Peyer's patch (tissue), 4 donors: ENCODE results near the gene MAST4. TPM values are rescaled to one million over a fixed set of nuclear protein-coding genes. Genes with fewer than 3 reads are reported as not detected.
"Not testable (repeated sequence)": the region's sequence is repeated elsewhere in the genome, so short reads cannot be mapped to it uniquely, and the experiment has no call there.

Experiments used
- DNase-seq, 3 donors: peaks; one replicate each; pipeline ENCODE4 v3.0.0-alpha.2; 2017 to 2019
- H3K27ac ChIP-seq, 4 donors: fragments of 200-600 bp; sonication (generic); one replicate each; pipeline ENCODE4 v1.5.1; 2016 to 2019
- H3K27me3 ChIP-seq, 2 donors: fragments of 200-600 bp; sonication (generic); one replicate each; pipeline ENCODE4 v1.5.1; 2019
- H3K36me3 ChIP-seq, 3 donors: fragments of 200-600 bp; sonication (generic); one replicate each; pipeline ENCODE4 v1.5.1; 2016 to 2019
- H3K4me1 ChIP-seq, 4 donors: fragments of 200-600 bp; sonication (generic); one replicate each; pipeline ENCODE4 v1.5.1; 2016 to 2019
- H3K4me3 ChIP-seq, 4 donors: fragments of 200-600 bp; sonication (generic); 1 replicate in 3 of 4; 2 replicates in 1 of 4; pipeline ENCODE4 v1.5.1; 2016 to 2019; ENCODE audit warnings: mild to moderate bottlenecking in 1 of 4
- H3K9me3 ChIP-seq, 4 donors: fragments of 200-600 bp; sonication (generic); one replicate each; pipeline ENCODE4 v1.5.1; 2016 to 2019; ENCODE audit warnings: mild to moderate bottlenecking in 1 of 4
- POLR2A ChIP-seq, 2 donors: fragments of 450-650 bp; IDR thresholded peaks; one replicate each; pipeline ENCODE4 v1.5.1; 2017; ENCODE audit warnings: antibody characterized with exemption in 2 of 2, mild to moderate bottlenecking in 2 of 2, moderate library complexity in 2 of 2
- total RNA-seq, 4 donors: library from RNA; depleted of rRNA; stranded (reverse); fragments of >200 nt; gene quantifications; one replicate each; pipeline ENCODE4 v1.1.0, GENCODE V29; 2016
- TF ChIP-seq, protein P1 (sequence below), 6 experiments: fragments of 450-650 bp in 4 of 6; fragments of 200-600 bp in 2 of 6; sonication (generic) in 1 of 6; IDR thresholded peaks; one replicate each; pipeline ENCODE4 v1.5.1; 2017 to 2019; ENCODE audit warnings: antibody characterized with exemption in 6 of 6, mild to moderate bottlenecking in 3 of 6, moderate library complexity in 1 of 6

The MAST4 gene
- total RNA-seq, 4 donors from 2014 or later = 20.2 to 23.1 (median 21.4) TPM

DNA sequence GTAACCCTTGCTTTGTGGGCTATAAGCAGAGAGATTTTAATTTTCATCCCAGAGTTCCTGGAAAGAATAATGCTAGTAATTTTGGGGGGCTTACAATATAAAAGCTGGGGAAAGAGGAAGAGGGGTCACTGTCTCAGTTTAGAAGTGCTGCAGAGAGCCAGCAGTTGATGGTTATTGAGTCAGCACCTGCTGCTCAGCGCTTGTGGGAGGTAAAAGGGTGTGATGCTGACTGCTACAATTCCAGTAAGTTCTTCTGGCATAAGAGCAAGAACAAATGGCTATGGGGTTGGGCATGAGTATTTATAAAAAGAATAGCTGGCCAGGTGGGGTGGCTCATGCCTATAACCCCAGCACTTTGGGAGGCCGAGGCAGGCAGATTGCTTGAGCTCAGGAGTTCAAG is 88.5 kb downstream of the MAST4 start:
- H3K9me3 ChIP-seq = no peaks in the 10 kb centered on the region
- no peak for TF ChIP-seq POLR2A (IDR thresholded peaks at IDR 0.05)
- TF ChIP-seq, protein P1, sequence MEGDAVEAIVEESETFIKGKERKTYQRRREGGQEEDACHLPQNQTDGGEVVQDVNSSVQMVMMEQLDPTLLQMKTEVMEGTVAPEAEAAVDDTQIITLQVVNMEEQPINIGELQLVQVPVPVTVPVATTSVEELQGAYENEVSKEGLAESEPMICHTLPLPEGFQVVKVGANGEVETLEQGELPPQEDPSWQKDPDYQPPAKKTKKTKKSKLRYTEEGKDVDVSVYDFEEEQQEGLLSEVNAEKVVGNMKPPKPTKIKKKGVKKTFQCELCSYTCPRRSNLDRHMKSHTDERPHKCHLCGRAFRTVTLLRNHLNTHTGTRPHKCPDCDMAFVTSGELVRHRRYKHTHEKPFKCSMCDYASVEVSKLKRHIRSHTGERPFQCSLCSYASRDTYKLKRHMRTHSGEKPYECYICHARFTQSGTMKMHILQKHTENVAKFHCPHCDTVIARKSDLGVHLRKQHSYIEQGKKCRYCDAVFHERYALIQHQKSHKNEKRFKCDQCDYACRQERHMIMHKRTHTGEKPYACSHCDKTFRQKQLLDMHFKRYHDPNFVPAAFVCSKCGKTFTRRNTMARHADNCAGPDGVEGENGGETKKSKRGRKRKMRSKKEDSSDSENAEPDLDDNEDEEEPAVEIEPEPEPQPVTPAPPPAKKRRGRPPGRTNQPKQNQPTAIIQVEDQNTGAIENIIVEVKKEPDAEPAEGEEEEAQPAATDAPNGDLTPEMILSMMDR (IDR thresholded peaks at IDR 0.05) = no peak
- H3K36me3 ChIP-seq = no peaks in the 10 kb centered on the region
- DNase-seq = no peak
- H3K4me1 ChIP-seq = no peaks in the 10 kb centered on the region
- no peak overlapping the region for H3K4me3 ChIP-seq
- H3K27ac ChIP-seq = no peak overlapping the region
- no peaks in the 10 kb centered on the region for H3K27me3 ChIP-seq

DNA sequence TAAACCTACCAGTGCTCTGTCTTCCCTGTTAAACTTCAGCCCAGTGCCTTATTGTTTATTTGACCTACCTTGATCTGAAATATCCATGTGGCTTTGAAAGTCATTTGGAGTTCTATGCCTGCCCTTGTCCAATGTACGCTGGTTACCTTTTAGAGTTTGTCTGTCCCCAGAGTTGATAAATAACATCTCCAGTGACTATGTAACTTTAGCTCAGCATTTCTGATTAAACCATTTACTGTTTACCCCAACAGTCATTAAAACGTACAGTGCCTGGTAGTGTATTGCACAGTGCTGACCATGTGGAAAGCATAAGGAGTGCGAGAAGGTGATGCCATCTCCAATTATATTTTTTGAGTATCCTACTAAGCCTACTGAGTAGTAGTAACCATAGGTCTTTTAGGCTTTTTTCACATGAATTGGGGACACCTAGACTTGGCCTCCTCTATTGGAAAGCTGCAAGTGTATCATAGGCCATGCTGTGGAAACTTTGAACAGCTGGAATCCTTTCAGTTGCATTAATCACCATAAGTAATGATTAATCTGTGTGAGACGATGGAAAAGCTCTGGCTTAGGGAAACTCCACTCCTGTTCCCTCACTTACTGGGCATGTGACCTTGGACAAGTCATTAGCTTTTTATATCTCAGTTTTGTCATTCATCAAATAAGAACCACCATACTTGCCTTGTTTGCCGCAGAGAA is 93.5 kb downstream of the MAST4 start:
- no peaks in the 10 kb centered on the region for H3K4me1 ChIP-seq
- no peak overlapping the region for H3K27ac ChIP-seq
- DNase-seq = no peak
- no peak for TF ChIP-seq POLR2A (IDR thresholded peaks at IDR 0.05)
- TF ChIP-seq, protein P1 (IDR thresholded peaks at IDR 0.05) = no peak
- no peaks in the 10 kb centered on the region for H3K27me3 ChIP-seq
- no peaks in the 10 kb centered on the region for H3K9me3 ChIP-seq
- H3K4me3 ChIP-seq = no peak overlapping the region
- H3K36me3 ChIP-seq = no peaks in the 10 kb centered on the region

DNA sequence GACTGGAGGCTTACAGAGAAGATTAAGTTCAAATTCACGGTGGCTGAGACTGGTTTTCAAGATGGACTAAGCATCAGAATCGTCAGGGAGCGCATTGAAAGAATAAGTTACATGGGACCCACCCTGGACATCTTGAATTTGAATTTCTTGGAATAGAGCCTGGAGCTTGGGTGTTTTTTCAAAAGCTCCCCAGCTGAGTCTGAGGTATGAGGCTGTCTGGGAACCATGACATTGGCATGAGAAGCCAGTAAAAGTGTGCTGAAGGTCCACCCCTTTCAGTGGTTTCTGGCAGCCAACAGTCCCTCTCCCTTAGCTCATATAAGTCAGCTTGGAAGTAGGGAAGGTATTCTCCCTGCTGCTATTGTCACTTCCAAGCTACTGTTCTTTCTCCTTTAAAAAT is 97.8 kb downstream of the MAST4 start:
- Histone ChIP-seq H3K9me3 (no peaks in the 10 kb centered on the region), H3K27me3 (no peaks in the 10 kb centered on the region), H3K36me3 (no peaks in the 10 kb centered on the region), H3K4me3 (no peak overlapping the region), H3K4me1 (no peaks in the 10 kb centered on the region), H3K27ac (no peak overlapping the region)
- TF ChIP-seq, protein P1 (IDR thresholded peaks at IDR 0.05) = no peak
- no peak for TF ChIP-seq POLR2A (IDR thresholded peaks at IDR 0.05)
- DNase-seq = no peak

DNA sequence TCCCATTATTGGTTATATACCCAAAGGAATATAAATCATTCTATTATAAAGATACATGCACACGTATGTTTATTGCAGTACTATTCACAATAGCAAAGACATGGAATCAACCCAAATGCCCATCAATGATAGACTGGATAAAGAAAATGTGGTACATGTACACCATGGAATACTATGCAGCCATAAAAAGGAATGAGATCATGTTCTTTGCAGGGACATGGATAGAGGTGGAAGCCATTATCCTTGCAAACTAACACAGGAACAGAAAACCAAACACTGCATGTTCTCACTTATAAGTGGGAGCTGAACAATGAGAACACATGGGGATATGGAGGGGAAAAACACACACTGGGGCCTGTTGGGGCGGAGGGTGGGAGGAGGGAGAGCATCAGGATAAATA is 99.6 kb downstream of the MAST4 start:
- not testable (repeated sequence) for H3K4me1 ChIP-seq, H3K36me3 ChIP-seq, H3K4me3 ChIP-seq, H3K27ac ChIP-seq, H3K9me3 ChIP-seq, H3K27me3 ChIP-seq, DNase-seq

DNA sequence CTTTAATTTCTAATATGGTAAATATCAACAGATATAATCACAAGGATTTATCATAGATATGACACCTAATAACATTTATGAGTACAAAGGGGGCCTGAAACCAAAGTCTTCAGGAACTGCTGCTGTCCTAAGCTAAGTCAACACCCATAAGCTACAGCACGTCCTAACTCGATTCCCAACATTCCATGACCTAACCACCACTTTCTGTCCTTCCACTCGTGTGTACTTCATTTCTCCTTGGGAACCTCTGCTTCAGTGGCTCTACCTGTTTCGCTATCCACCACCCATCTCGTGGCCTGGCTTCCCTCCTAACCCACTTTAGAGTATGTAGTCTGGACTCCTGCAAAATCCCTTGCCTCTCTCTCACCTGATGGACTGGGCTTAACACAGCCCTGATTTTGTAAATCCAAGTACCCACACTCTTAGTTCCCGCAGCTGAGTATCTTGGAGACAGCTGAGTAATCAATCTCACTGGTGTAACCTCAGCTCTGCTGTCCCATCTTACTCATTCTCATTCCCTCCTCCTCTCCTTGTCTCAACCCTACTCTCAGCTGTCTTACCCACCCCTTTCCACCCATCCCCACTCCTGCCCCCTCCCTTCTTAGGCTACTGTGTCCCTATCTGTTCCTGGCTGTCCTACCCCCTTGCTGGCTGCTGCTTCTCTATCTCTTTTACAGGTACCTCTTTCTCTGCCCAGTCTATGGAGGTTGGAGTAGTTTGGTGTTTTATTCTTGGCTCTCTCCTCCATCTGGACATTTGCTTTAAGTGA is 101.8 kb downstream of the MAST4 start:
- no peak for DNase-seq
- no peak overlapping the region for H3K4me3 ChIP-seq
- H3K27me3 ChIP-seq = no peaks in the 10 kb centered on the region
- H3K4me1 ChIP-seq = no peaks in the 10 kb centered on the region
- H3K36me3 ChIP-seq = no peaks in the 10 kb centered on the region
- H3K27ac ChIP-seq = no peak overlapping the region
- H3K9me3 ChIP-seq = no peaks in the 10 kb centered on the region
- TF ChIP-seq POLR2A (IDR thresholded peaks at IDR 0.05) = no peak
- TF ChIP-seq, protein P1 (IDR thresholded peaks at IDR 0.05) = no peak

DNA sequence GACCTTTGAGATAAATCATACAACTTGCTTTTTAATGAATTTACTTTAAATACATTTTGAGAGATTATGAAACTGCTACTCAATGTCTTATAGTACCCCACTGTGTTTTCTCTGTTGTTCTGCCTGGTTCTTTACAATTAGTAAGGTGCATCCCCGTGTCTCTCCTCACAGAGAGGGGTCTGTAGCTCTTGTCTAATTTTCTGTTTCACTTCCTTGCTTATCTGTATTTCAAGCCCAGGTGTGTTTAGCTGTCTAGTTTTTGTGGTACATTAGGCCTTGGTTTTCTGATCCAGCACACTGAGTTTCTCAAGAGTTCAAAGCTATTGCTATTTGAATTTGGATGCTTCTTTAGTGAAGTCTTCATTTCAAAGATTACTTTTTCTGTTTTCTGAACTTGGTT is 105.1 kb downstream of the MAST4 start:
- DNase-seq = no peak
- no peaks in the 10 kb centered on the region for H3K4me1 ChIP-seq
- H3K9me3 ChIP-seq = no peaks in the 10 kb centered on the region
- no peaks in the 10 kb centered on the region for H3K27me3 ChIP-seq
- H3K27ac ChIP-seq = no peak overlapping the region
- no peaks in the 10 kb centered on the region for H3K36me3 ChIP-seq
- H3K4me3 ChIP-seq = no peak overlapping the region
- TF ChIP-seq, protein P1 (IDR thresholded peaks at IDR 0.05) = no peak
- no peak for TF ChIP-seq POLR2A (IDR thresholded peaks at IDR 0.05)
